A172 (cell line): ENCODE data around the gene BORCS5. TPM values are rescaled to one million over a fixed set of nuclear protein-coding genes. Genes with fewer than 3 reads are reported as not detected.

Source experiments
- DNase-seq: peaks from one replicate; pipeline ENCODE4 v3.0.0-alpha.2; 2015; ENCODE audit warnings: low spot score
- total RNA-seq: library from RNA; depleted of rRNA; stranded (reverse); fragments of >200 nt; shearing (Covaris generic); gene quantifications from 2 replicates; pipeline ENCODE4 v1.2.3, GENCODE V29; 2014

BORCS5 gene
- total RNA-seq, 1 experiment from 2014 or later, result 12.2 TPM

- DNase-seq, result no peak
Measured at GRCh38 chr12:12353276-12353675, 3.6 kb upstream of the BORCS5 start.

GRCh38 chr12:12353807-12354206 is 3.1 kb upstream of the BORCS5 start:
- DNase-seq, result no peak

GRCh38 chr12:12356467-12356895 is 397 bp upstream of the BORCS5 start:
- DNase-seq, result no peak

GRCh38 chr12:12357719-12358461 is 1.0 kb downstream of the BORCS5 start:
- no peak for DNase-seq

- no peak for DNase-seq
Measured at GRCh38 chr12:12358528-12358927, 1.6 kb downstream of the BORCS5 start.

- no peak for DNase-seq
Measured at GRCh38 chr12:12364787-12365445, 8.0 kb downstream of the BORCS5 start.

GRCh38 chr12:12365446-12365802 is 8.5 kb downstream of the BORCS5 start:
- DNase-seq, result no peak

- no peak for DNase-seq
Measured at GRCh38 chr12:12365931-12366431, 9.1 kb downstream of the BORCS5 start.

GRCh38 chr12:12366701-12367481 is 10.0 kb downstream of the BORCS5 start:
- no peak for DNase-seq

GRCh38 chr12:12367482-12367998 is 10.7 kb downstream of the BORCS5 start:
- DNase-seq, result no peak

GRCh38 chr12:12372946-12373722 is 16.3 kb downstream of the BORCS5 start:
- DNase-seq, result no peak

- DNase-seq, result peak; percentile 60
Measured at GRCh38 chr12:12376646-12377448, 20.0 kb downstream of the BORCS5 start.

- no peak for DNase-seq
Measured at GRCh38 chr12:12378616-12379015, 21.7 kb downstream of the BORCS5 start.

- DNase-seq, result no peak
Measured at GRCh38 chr12:12379831-12380730, 23.2 kb downstream of the BORCS5 start.

GRCh38 chr12:12380949-12381593 is 24.2 kb downstream of the BORCS5 start:
- no peak for DNase-seq

- no peak for DNase-seq
Measured at GRCh38 chr12:12381982-12382381, 25.1 kb downstream of the BORCS5 start.

- no peak for DNase-seq
Measured at GRCh38 chr12:12384571-12385340, 27.9 kb downstream of the BORCS5 start.

GRCh38 chr12:12387501-12387900 is 30.6 kb downstream of the BORCS5 start:
- peak; percentile 10 for DNase-seq
